ENCODE results near the gene PRIMA1. TPM values are rescaled to one million over a fixed set of nuclear protein-coding genes. Genes with fewer than 3 reads are reported as not detected.

Gene PRIMA1
- total and polyA plus RNA-seq, 2 donors (not counting 1 experiment from before 2014, with no cell fraction given) = not detected

- H3K79me2 ChIP-seq (ENCODE audit: control insufficient read depth, insufficient read depth, low read length) = no peaks in the 10 kb centered on the region
- H3K27ac Mint-ChIP-seq = no peak overlapping the region
- DNase-seq = no peak
- H3K36me3 ChIP-seq (replicated peaks in 1 of 2; ENCODE audit: control extremely low read depth in 1 of 2, control insufficient read depth in 1 of 2, extremely low read depth in 1 of 2, insufficient read depth in 2 of 2, low read length in 1 of 2) = no peaks in the 10 kb centered on the region
- no peak overlapping the region for H3K4me3 ChIP-seq (ENCODE audit: control extremely low read depth in 1 of 5, extremely low read depth in 1 of 5, insufficient read depth in 1 of 5, low read depth in 2 of 5, low read length in 4 of 5)
- H3K27me3 ChIP-seq (replicated peaks in 1 of 4; ENCODE audit: control extremely low read depth in 1 of 4, control insufficient read depth in 3 of 4, insufficient read depth in 4 of 4, low read length in 3 of 4) = no peaks in the 10 kb centered on the region
- intact Hi-C loops (cut with micrococcal nuclease) = no loop called here
- H2AFZ ChIP-seq (ENCODE audit: insufficient read depth, low read depth, low read length, poor library complexity, severe bottlenecking) = no peak overlapping the region
- no peaks in the 10 kb centered on the region for H3K9me3 ChIP-seq (ENCODE audit: control extremely low read depth in 1 of 3, control insufficient read depth in 2 of 3, insufficient read depth in 1 of 3, low read length in 2 of 3)
- H3K27me3 Mint-ChIP-seq = peaks cover 25% of the 10 kb centered on the region
- H3K4me1 Mint-ChIP-seq = no peaks in the 10 kb centered on the region
- ChIA-PET CTCF (no interaction called here), POLR2A (no interaction called here)
- H3K9ac ChIP-seq (ENCODE audit: low read length) = no peak overlapping the region
- H3K4me1 ChIP-seq (ENCODE audit: control insufficient read depth in 2 of 2, insufficient read depth in 2 of 2, low read length in 2 of 2) = no peaks in the 10 kb centered on the region
- H3K9me3 Mint-ChIP-seq (ENCODE audit: insufficient read depth) = no peaks in the 10 kb centered on the region
- no peak for TF ChIP-seq EZH2 (IDR thresholded peaks at IDR 0.05; ENCODE audit: borderline replicate concordance, insufficient read depth, low read depth, low read length, poor library complexity, severe bottlenecking)
- TF ChIP-seq CTCF (IDR thresholded peaks at IDR 0.05) = no peak
- H4K20me1 ChIP-seq (ENCODE audit: control insufficient read depth, insufficient read depth, low read length, poor library complexity, severe bottlenecking) = no peaks in the 10 kb centered on the region
- WGBS (ENCODE audit: insufficient coverage) = 93% methylated on average over 3 of the region's 6 CpGs
- ATAC-seq (ENCODE audit: low read depth) = no peak
- no peak overlapping the region for H3K27ac ChIP-seq (ENCODE audit: low read length in 2 of 2)
- H3K4me3 Mint-ChIP-seq = no peak overlapping the region
- H3K4me2 ChIP-seq (replicated peaks; ENCODE audit: low read depth, low read length, poor library complexity, severe bottlenecking) = no peak overlapping the region
These were observed 84.3 kb downstream of the PRIMA1 start for GRCh38 chr14:93703941-93704340.

GRCh38 chr14:93702946-93703345 lies 85.3 kb downstream of the PRIMA1 start:
- Histone ChIP-seq H3K9me3 (ENCODE audit: control extremely low read depth in 1 of 3, control insufficient read depth in 2 of 3, insufficient read depth in 1 of 3, low read length in 2 of 3) (peaks cover 0 to 4% (median 0%) of the 10 kb centered on the region in 3 donors), H3K27me3 (replicated peaks in 1 of 4; ENCODE audit: control extremely low read depth in 1 of 4, control insufficient read depth in 3 of 4, insufficient read depth in 4 of 4, low read length in 3 of 4) (no peaks in the 10 kb centered on the region), H4K20me1 (ENCODE audit: control insufficient read depth, insufficient read depth, low read length, poor library complexity, severe bottlenecking) (no peaks in the 10 kb centered on the region), H3K4me1 (ENCODE audit: control insufficient read depth in 2 of 2, insufficient read depth in 2 of 2, low read length in 2 of 2) (no peaks in the 10 kb centered on the region), H3K27ac (ENCODE audit: low read length in 2 of 2) (no peak overlapping the region), H3K9ac (ENCODE audit: low read length) (no peak overlapping the region), H2AFZ (ENCODE audit: insufficient read depth, low read depth, low read length, poor library complexity, severe bottlenecking) (no peak overlapping the region), H3K36me3 (replicated peaks in 1 of 2; ENCODE audit: control extremely low read depth in 1 of 2, control insufficient read depth in 1 of 2, extremely low read depth in 1 of 2, insufficient read depth in 2 of 2, low read length in 1 of 2) (no peaks in the 10 kb centered on the region), H3K79me2 (ENCODE audit: control insufficient read depth, insufficient read depth, low read length) (no peaks in the 10 kb centered on the region), H3K4me2 (replicated peaks; ENCODE audit: low read depth, low read length, poor library complexity, severe bottlenecking) (no peak overlapping the region), H3K4me3 (ENCODE audit: control extremely low read depth in 1 of 5, extremely low read depth in 1 of 5, insufficient read depth in 1 of 5, low read depth in 2 of 5, low read length in 4 of 5) (no peak overlapping the region)
- Mint-ChIP-seq H3K27me3 (peaks cover 21% of the 10 kb centered on the region), H3K27ac (no peak overlapping the region), H3K4me1 (no peaks in the 10 kb centered on the region), H3K4me3 (no peak overlapping the region), H3K9me3 (ENCODE audit: insufficient read depth) (no peaks in the 10 kb centered on the region)
- CTCF ChIA-PET = no interaction called here
- TF ChIP-seq CTCF (IDR thresholded peaks at IDR 0.05) = no peak
- TF ChIP-seq EZH2 (IDR thresholded peaks at IDR 0.05; ENCODE audit: borderline replicate concordance, insufficient read depth, low read depth, low read length, poor library complexity, severe bottlenecking) = no peak
- ATAC-seq (ENCODE audit: low read depth) = no peak
- DNase-seq = no peak
- POLR2A ChIA-PET = no interaction called here
- intact Hi-C loops (cut with micrococcal nuclease) = no loop called here
- WGBS (ENCODE audit: insufficient coverage) = 80% methylated on average over 5 of the region's 6 CpGs
